H9 (cell line): ENCODE measurements around the gene GPR157. TPM values are rescaled to one million over a fixed set of nuclear protein-coding genes. Genes with fewer than 3 reads are reported as not detected.

Experiments
- DNase-seq: peaks from one replicate; pipeline ENCODE4 v3.0.0-alpha.2; 2017
- H2AFZ ChIP-seq: one replicate; pipeline ENCODE4 v1.6.1; 2013; ENCODE audit warnings: mild to moderate bottlenecking, low read length, control low read depth, moderate library complexity
- H2AK5ac ChIP-seq: 2 replicates; pipeline ENCODE4 v1.6.1; 2013; ENCODE audit warnings: low read length, control low read depth, mixed read lengths; ENCODE audit not compliant: insufficient read length
- H2BK120ac ChIP-seq: one replicate; pipeline ENCODE4 v1.6.1; 2013; ENCODE audit warnings: low read depth, mild to moderate bottlenecking, low read length, control low read depth, inconsistent platforms; ENCODE audit not compliant: poor library complexity, severe bottlenecking
- H2BK12ac ChIP-seq: 2 replicates; pipeline ENCODE4 v1.6.1; 2013; ENCODE audit warnings: low read length, control low read depth, mixed read lengths, low read depth; ENCODE audit not compliant: insufficient read length
- H2BK15ac ChIP-seq: 2 replicates; pipeline ENCODE4 v1.6.1; 2013; ENCODE audit warnings: low read depth, low read length, control low read depth
- H2BK20ac ChIP-seq: one replicate; pipeline ENCODE4 v1.6.1; 2013; ENCODE audit warnings: low read depth, mild to moderate bottlenecking, low read length, control low read depth, inconsistent platforms; ENCODE audit not compliant: poor library complexity, severe bottlenecking
- H2BK5ac ChIP-seq: 2 replicates; pipeline ENCODE4 v1.6.1; 2013; ENCODE audit warnings: low read length, control low read depth, mixed read lengths; ENCODE audit not compliant: insufficient read length
- H3K14ac ChIP-seq: 2 replicates; pipeline ENCODE4 v1.6.1; 2013; ENCODE audit warnings: low read length, control low read depth; ENCODE audit not compliant: insufficient read depth
- H3K18ac ChIP-seq: 2 replicates; pipeline ENCODE4 v1.6.1; 2013; ENCODE audit warnings: low read depth, mild to moderate bottlenecking, mixed read lengths, low read length, control low read depth; ENCODE audit not compliant: insufficient read length
- H3K23ac ChIP-seq: 2 replicates; pipeline ENCODE4 v1.6.1; 2013; ENCODE audit warnings: low read length, control low read depth, mixed read lengths, low read depth; ENCODE audit not compliant: insufficient read length
- H3K23me2 ChIP-seq: 2 replicates; pipeline ENCODE4 v1.6.1; 2013; ENCODE audit warnings: low read depth, mild to moderate bottlenecking, mixed read lengths, low read length, control low read depth; ENCODE audit not compliant: insufficient read length, poor library complexity, severe bottlenecking
- H3K27ac ChIP-seq: 2 replicates; pipeline ENCODE4 v1.5.1; 2013; ENCODE audit warnings: low read length, control low read depth, mixed read lengths, low read depth; ENCODE audit not compliant: insufficient read length
- H3K27me3 ChIP-seq: 2 replicates; pipeline ENCODE4 v1.6.1; 2013; ENCODE audit warnings: low read length, control low read depth, inconsistent platforms; ENCODE audit not compliant: insufficient read depth
- H3K4ac ChIP-seq: 2 replicates; pipeline ENCODE4 v1.6.1; 2013; ENCODE audit warnings: low read depth, mild to moderate bottlenecking, control low read depth, inconsistent platforms, low read length, moderate library complexity
- H3K4me1 ChIP-seq: 2 replicates; pipeline ENCODE4 v1.6.1; 2013; ENCODE audit warnings: low read length, control low read depth, inconsistent platforms; ENCODE audit not compliant: insufficient read depth
- H3K4me2 ChIP-seq: 2 replicates; pipeline ENCODE4 v1.6.1; 2013; ENCODE audit warnings: low read length, control low read depth, mixed read lengths; ENCODE audit not compliant: insufficient read length, insufficient read depth
- H3K56ac ChIP-seq: 2 replicates; pipeline ENCODE4 v1.6.1; 2013; ENCODE audit warnings: low read depth, mild to moderate bottlenecking, mixed read lengths, low read length, control low read depth; ENCODE audit not compliant: insufficient read length
- H3K79me1 ChIP-seq: 2 replicates; pipeline ENCODE4 v1.6.1; 2013; ENCODE audit warnings: low read depth, mild to moderate bottlenecking, moderate library complexity, low read length, control low read depth, inconsistent platforms; ENCODE audit not compliant: insufficient read depth, poor library complexity, severe bottlenecking
- H3K79me2 ChIP-seq: 2 replicates; pipeline ENCODE4 v1.6.1; 2013; ENCODE audit warnings: low read length, control low read depth, inconsistent platforms; ENCODE audit not compliant: insufficient read depth
- H3K9ac ChIP-seq: 2 replicates; pipeline ENCODE4 v1.6.1; 2013; ENCODE audit warnings: low read length, control low read depth, mixed read lengths; ENCODE audit not compliant: insufficient read length; ENCODE audit errors: extremely low read depth
- H3K9me3 ChIP-seq: one replicate; pipeline ENCODE4 v1.6.1; 2013; ENCODE audit warnings: low read depth, low read length, inconsistent platforms; ENCODE audit not compliant: control insufficient read depth
- H3T11ph ChIP-seq: one replicate; pipeline ENCODE4 v1.6.1; 2013; ENCODE audit warnings: mild to moderate bottlenecking, low read length, control low read depth, inconsistent platforms
- H4K20me1 ChIP-seq: one replicate; pipeline ENCODE4 v1.6.1; 2013; ENCODE audit not compliant: control insufficient read depth, insufficient read length, insufficient read depth
- H4K5ac ChIP-seq: 2 replicates; pipeline ENCODE4 v1.6.1; 2013; ENCODE audit warnings: low read depth, mild to moderate bottlenecking, mixed read lengths, low read length, control low read depth; ENCODE audit not compliant: insufficient read length
- H4K8ac ChIP-seq: replicated peaks from 2 replicates; pipeline ENCODE4 v1.6.1; 2013; ENCODE audit warnings: low read length, control low read depth, mixed read lengths, low read depth; ENCODE audit not compliant: insufficient read length
- H4K91ac ChIP-seq: 2 replicates; pipeline ENCODE4 v1.6.1; 2013; ENCODE audit warnings: low read depth, mild to moderate bottlenecking, moderate library complexity, mixed read lengths, low read length, control low read depth; ENCODE audit not compliant: insufficient read length
- H3K27ac Mint-ChIP-seq, 3 experiments: 2 replicates in 2 of 3; 3 replicates in 1 of 3; pipeline ENCODE4 v1.8.0; 2020 to 2021; ENCODE audit warnings: mixed read lengths in 3 of 3, mild to moderate bottlenecking in 1 of 3, moderate library complexity in 1 of 3
- H3K27me3 Mint-ChIP-seq: 2 replicates; pipeline ENCODE4 v1.8.0; 2021; ENCODE audit warnings: low read depth, mild to moderate bottlenecking, moderate library complexity, mixed read lengths
- H3K36me3 Mint-ChIP-seq, 3 experiments: 2 replicates in 2 of 3; 3 replicates in 1 of 3; pipeline ENCODE4 v1.8.0; 2020 to 2021; ENCODE audit warnings: low read depth in 3 of 3, mixed read lengths in 3 of 3; ENCODE audit not compliant: insufficient read depth in 1 of 3
- H3K4me1 Mint-ChIP-seq, 2 experiments: 2 replicates each; pipeline ENCODE4 v1.8.0; 2020; ENCODE audit warnings: mixed read lengths in 2 of 2
- H3K4me3 Mint-ChIP-seq, 2 experiments: 2 replicates in 1 of 2; 3 replicates in 1 of 2; pipeline ENCODE4 v1.8.0; 2020 to 2021; ENCODE audit warnings: mild to moderate bottlenecking in 2 of 2, mixed read lengths in 2 of 2, moderate library complexity in 1 of 2
- H3K9me3 Mint-ChIP-seq, 2 experiments: 2 replicates in 1 of 2; 3 replicates in 1 of 2; pipeline ENCODE4 v1.8.0; 2020; ENCODE audit warnings: mild to moderate bottlenecking in 2 of 2, mixed read lengths in 2 of 2, moderate library complexity in 1 of 2
- CTCF ChIP-seq: fragments of 200-600 bp; sonication (generic); conservative IDR thresholded peaks from 3 replicates; pipeline ENCODE4 v1.8.0; 2021; ENCODE audit warnings: antibody characterized with exemption, mild to moderate bottlenecking
- WGBS: extraction: QIAGEN DNeasy Blood & Tissue Kit; methylation state at CpG from one replicate; pipeline ENCODE4 v1.1.7; 2013; ENCODE audit warnings: missing lambda C conversion rate, low lambda C conversion rate, mixed read lengths; ENCODE audit not compliant: insufficient read length; ENCODE audit errors: extremely low coverage; 5-methylcytosine and 5-hydroxymethylcytosine counted together
- total RNA-seq: library from RNA; stranded (reverse); gene quantifications from 2 replicates; pipeline ENCODE4 v1.2.1, GENCODE V29; 2021

GPR157 gene
- total RNA-seq, 1 experiment from 2014 or later, result 3.8 TPM

DNA sequence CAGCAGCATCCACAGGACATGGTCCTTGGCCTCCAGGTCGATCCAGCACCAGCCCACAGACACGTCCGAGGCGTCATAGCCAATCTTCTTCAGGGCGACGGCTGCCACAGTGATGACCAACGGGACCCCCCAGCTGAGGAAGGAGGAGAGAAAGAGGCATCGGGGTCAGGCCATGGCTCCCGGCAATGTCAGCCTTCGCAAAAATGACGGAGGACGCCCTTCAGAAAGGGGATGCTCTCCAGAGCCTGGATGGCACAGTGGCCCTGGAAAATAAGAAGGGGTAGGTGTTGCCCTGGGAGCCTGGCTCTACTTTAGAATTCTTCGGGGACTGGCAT lies 17.6 kb downstream of the GPR157 start:
- H3K79me1 ChIP-seq, result no peaks in the 10 kb centered on the region
- no peak overlapping the region for H3K56ac ChIP-seq
- no peak overlapping the region for H3K18ac ChIP-seq
- no peaks in the 10 kb centered on the region for H3K27me3 ChIP-seq
- no peaks in the 10 kb centered on the region for H3K79me2 ChIP-seq
- H3K14ac ChIP-seq, result no peak overlapping the region
- no peak overlapping the region for H4K91ac ChIP-seq
- H3K27ac Mint-ChIP-seq, result no peak overlapping the region; a peak in 1 of 7 replicates
- WGBS, result no CpG with 5 or more reads among the region's 13 CpGs
- no peak overlapping the region for H3K9ac ChIP-seq
- no peak overlapping the region for H2AFZ ChIP-seq
- peaks cover 0 to 12% of the 10 kb centered on the region in 2 experiments; a peak in 2 of 4 replicates for H3K4me1 Mint-ChIP-seq
- H3K4me2 ChIP-seq, result no peak overlapping the region
- no peak overlapping the region for H2BK5ac ChIP-seq
- H3K4ac ChIP-seq, result no peak overlapping the region
- no peaks in the 10 kb centered on the region for H3K27me3 Mint-ChIP-seq
- H3K9me3 Mint-ChIP-seq, result 0 out of 5 replicates have a peak, but pooled peaks cover 0 to 2% of the 10 kb centered on the region in 2 experiments
- H3K4me1 ChIP-seq, result no peaks in the 10 kb centered on the region
- no peak overlapping the region for H4K8ac ChIP-seq
- H3T11ph ChIP-seq, result no peak overlapping the region
- no peak overlapping the region for H3K23ac ChIP-seq
- no peaks in the 10 kb centered on the region for H3K23me2 ChIP-seq
- DNase-seq, result no peak
- H4K5ac ChIP-seq, result no peak overlapping the region
- no peak overlapping the region; a peak in 1 of 5 replicates for H3K4me3 Mint-ChIP-seq
- H3K9me3 ChIP-seq, result no peaks in the 10 kb centered on the region
- no peak overlapping the region for H2BK120ac ChIP-seq
- no peak overlapping the region for H2AK5ac ChIP-seq
- no peak overlapping the region for H2BK15ac ChIP-seq
- no peak for TF ChIP-seq CTCF
- H3K36me3 Mint-ChIP-seq, result no peaks in the 10 kb centered on the region; a peak in 1 of 7 replicates
- no peak overlapping the region for H2BK20ac ChIP-seq
- H2BK12ac ChIP-seq, result no peak overlapping the region
- H3K27ac ChIP-seq, result no peak overlapping the region
- H4K20me1 ChIP-seq, result no peaks in the 10 kb centered on the region
